Omental fat pad (tissue), 4 donors: ENCODE results near the gene NQO2. TPM values are rescaled to one million over a fixed set of nuclear protein-coding genes. Genes with fewer than 3 reads are reported as not detected.

Experiments
- ATAC-seq: fragments of 150-250 bp; one replicate; pipeline ENCODE4 v1.9.1; 2016; ENCODE audit warnings: mild to moderate bottlenecking, moderate library complexity; ENCODE audit not compliant: low FRiP score
- DNase-seq: peaks from one replicate; pipeline ENCODE4 v3.0.0-alpha.2; 2019; ENCODE audit warnings: low spot score
- small RNA-seq: library from RNA; depleted of rRNA; stranded (forward); fragments of <200 nt; gene quantifications from one replicate; pipeline ENCODE3, GENCODE V24; 2016
- total RNA-seq, 4 donors: library from RNA; depleted of rRNA; stranded (reverse); fragments of >200 nt; gene quantifications; one replicate each; pipeline ENCODE4 v1.1.0, GENCODE V29; 2016
- TF ChIP-seq, protein P1 (sequence below), 3 donors: fragments of 450-650 bp; IDR thresholded peaks; one replicate each; pipeline ENCODE4 v1.5.1; 2016 to 2017; ENCODE audit warnings: antibody characterized with exemption in 3 of 3, mild to moderate bottlenecking in 3 of 3, moderate library complexity in 2 of 3

Gene NQO2
- total RNA-seq, 4 donors from 2014 or later, result 32.9 to 54.0 (median 48.1) TPM

DNA sequence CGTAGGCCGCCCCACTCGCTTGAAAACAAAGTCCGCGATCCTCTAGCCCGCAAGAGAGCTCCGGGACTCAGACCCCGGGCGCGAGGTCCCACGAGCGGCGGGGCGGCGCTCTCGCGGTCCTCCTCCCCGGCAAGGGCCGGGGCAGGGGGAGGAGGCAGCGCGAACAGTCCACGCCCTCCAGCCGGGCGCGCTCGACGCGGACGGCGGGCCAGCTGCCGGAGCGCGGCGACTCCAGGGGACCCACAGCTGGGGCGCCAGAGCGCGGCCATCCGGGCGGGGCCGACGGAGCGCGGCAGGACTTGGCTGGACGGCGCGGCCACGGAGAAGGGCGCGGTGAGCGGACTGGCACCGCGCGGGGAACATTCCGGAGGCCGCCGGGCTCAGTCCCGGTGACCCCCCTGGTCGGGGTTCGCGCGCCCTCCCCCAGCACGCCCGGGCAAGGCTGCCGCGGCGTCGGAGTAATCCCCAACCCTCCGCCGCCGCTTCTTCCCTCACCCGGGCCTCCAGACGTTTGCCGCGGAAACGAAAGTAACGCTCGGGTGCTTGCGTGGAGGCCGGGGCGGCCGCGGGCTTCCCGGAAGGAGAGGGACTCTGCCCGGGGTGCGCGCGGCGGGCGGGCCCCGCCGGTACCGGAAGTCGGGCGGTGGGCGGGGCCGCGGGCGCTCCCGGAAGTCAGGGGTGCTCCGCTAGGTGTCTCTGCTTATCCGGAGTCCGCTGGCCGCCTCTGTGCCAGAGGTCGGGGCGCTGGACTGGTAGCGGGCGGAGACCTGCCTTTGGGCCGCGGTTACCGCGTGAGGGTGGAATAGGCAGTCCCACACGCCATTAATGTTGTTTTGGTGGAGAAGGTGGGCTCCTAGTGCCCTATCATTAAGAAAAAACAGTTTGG is 68.9 kb downstream of the NQO2 start, which contains the start of gene RIPK1:
RIPK1 (plus strand) TSS at position 166 of the 886 bp plus-strand sequence. CDS start 8,330 bp downstream, outside the sequence.
- TF ChIP-seq, protein P1, sequence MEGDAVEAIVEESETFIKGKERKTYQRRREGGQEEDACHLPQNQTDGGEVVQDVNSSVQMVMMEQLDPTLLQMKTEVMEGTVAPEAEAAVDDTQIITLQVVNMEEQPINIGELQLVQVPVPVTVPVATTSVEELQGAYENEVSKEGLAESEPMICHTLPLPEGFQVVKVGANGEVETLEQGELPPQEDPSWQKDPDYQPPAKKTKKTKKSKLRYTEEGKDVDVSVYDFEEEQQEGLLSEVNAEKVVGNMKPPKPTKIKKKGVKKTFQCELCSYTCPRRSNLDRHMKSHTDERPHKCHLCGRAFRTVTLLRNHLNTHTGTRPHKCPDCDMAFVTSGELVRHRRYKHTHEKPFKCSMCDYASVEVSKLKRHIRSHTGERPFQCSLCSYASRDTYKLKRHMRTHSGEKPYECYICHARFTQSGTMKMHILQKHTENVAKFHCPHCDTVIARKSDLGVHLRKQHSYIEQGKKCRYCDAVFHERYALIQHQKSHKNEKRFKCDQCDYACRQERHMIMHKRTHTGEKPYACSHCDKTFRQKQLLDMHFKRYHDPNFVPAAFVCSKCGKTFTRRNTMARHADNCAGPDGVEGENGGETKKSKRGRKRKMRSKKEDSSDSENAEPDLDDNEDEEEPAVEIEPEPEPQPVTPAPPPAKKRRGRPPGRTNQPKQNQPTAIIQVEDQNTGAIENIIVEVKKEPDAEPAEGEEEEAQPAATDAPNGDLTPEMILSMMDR (IDR thresholded peaks at IDR 0.05), result no peak
- DNase-seq (peak; percentile 66), ATAC-seq (peak; percentile 87)

Small RNA genes within 50 kb of the gene (small RNA-seq; reads per million reads assigned to genes)
- not detected for gene AL133351.4

Other genes with a start within 250 kb of the NQO2 start
- under 1 TPM; 0.28 to 0.79 (median 0.46) TPM for gene MYLK4, start 249.0 kb upstream of the NQO2 start, total RNA-seq
- gene WRNIP1, start 234.5 kb upstream of the NQO2 start, total RNA-seq, result 10 to 100 TPM; 31.6 to 66.4 (median 46.1) TPM
- 100 to 1,000 TPM in 1 of 4 donors, 10 to 100 TPM in 3; 40.8 to 146 (median 50.1) TPM for gene SERPINB1, start 158.0 kb upstream of the NQO2 start, total RNA-seq
- 10 to 100 TPM; 14.8 to 68.5 (median 20.8) TPM for gene SERPINB9, start 96.6 kb upstream of the NQO2 start, total RNA-seq
- gene SERPINB6, start 28.3 kb upstream of the NQO2 start, total RNA-seq, result 100 to 1,000 TPM; 134 to 197 (median 158) TPM
- gene RIPK1, start 68.6 kb downstream of the NQO2 start, total RNA-seq, result 10 to 100 TPM; 29.6 to 47.0 (median 31.1) TPM
- gene BPHL, start 118.8 kb downstream of the NQO2 start, total RNA-seq, result 10 to 100 TPM; 13.5 to 41.5 (median 20.9) TPM
- gene TUBB2A, start 157.7 kb downstream of the NQO2 start, total RNA-seq, result 100 to 1,000 TPM in 2 of 4 donors, 10 to 100 TPM in 2; 62.4 to 134 (median 97.8) TPM
- gene TUBB2B, start 227.8 kb downstream of the NQO2 start, total RNA-seq, result 1 to 10 TPM; 2.4 to 8.9 (median 3.9) TPM